Hepatic stellate cell (primary cell): Measurements from ENCODE around the gene MC3R.

Experiments used
- DNase-seq: peaks from one replicate; pipeline ENCODE4 v3.0.0; 2011; ENCODE audit warnings: low spot score

Gene MC3R

GRCh38 chr20:56249956-56250355, 1.4 kb downstream of the MC3R start:
- no peak for DNase-seq

- DNase-seq: no peak
Measured at GRCh38 chr20:56257604-56258003, 9.1 kb downstream of the MC3R start.

- no peak for DNase-seq
Measured at GRCh38 chr20:56259948-56260347, 11.4 kb downstream of the MC3R start.

GRCh38 chr20:56268536-56268935, 20.0 kb downstream of the MC3R start:
- DNase-seq: no peak

GRCh38 chr20:56271974-56272373, 23.4 kb downstream of the MC3R start:
- no peak for DNase-seq

GRCh38 chr20:56273491-56273890, 25.0 kb downstream of the MC3R start:
- DNase-seq: no peak

GRCh38 chr20:56274156-56274555, 25.6 kb downstream of the MC3R start:
- DNase-seq: no peak

- DNase-seq: no peak
Measured at GRCh38 chr20:56278196-56278595, 29.7 kb downstream of the MC3R start.

GRCh38 chr20:56285496-56285895, 37.0 kb downstream of the MC3R start:
- no peak for DNase-seq

GRCh38 chr20:56289652-56290051, 41.1 kb downstream of the MC3R start:
- DNase-seq: no peak

GRCh38 chr20:56299362-56299761, 50.8 kb downstream of the MC3R start:
- DNase-seq: no peak
